ENCODE results near the gene BARHL1. TPM values are rescaled to one million over a fixed set of nuclear protein-coding genes. Genes with fewer than 3 reads are reported as not detected.

The BARHL1 gene
- total RNA-seq, 1 experiment from 2014 or later: 0.15 TPM

DNA sequence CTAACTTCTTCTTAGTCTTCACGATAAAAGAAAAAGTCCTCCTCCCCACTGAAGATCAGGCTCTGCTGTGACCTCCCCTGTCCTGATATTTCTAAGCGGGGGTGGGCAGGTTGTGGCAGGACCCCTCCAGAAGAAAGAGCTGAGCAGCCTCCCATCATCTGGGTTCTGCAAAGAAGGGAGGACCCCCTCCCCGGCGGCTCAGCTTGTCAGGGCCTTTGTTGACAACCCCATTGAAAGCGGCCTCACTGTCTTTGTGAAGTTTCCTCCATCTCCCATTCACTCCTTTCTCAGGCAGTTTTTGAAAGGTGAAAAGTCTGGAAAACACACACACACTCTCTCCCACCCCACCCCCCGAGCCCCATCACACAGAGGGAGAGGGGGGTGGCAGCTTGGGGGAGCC lies 26.2 kb upstream of the BARHL1 start:
- no peak for DNase-seq (ENCODE audit: low spot score)
- Mint-ChIP-seq H3K27me3 (ENCODE audit: low read depth) (no peaks in the 10 kb centered on the region), H3K9me3 (peaks cover 14% of the 10 kb centered on the region), H3K36me3 (peaks cover 9% of the 10 kb centered on the region), H3K27ac (no peak overlapping the region), H3K4me3 (no peak overlapping the region), H3K4me1 (peaks cover 7% of the 10 kb centered on the region)
- no peak for ATAC-seq
- TF ChIP-seq FOXP1 (CRISPR knock-in tag; IDR thresholded peaks at IDR 0.05; ENCODE audit: borderline replicate concordance) (no peak), JAZF1 (CRISPR knock-in tag; IDR thresholded peaks at IDR 0.05) (no peak), ZMAT4 (CRISPR knock-in tag; IDR thresholded peaks at IDR 0.05) (no peak)
- TF ChIP-seq, protein P1, sequence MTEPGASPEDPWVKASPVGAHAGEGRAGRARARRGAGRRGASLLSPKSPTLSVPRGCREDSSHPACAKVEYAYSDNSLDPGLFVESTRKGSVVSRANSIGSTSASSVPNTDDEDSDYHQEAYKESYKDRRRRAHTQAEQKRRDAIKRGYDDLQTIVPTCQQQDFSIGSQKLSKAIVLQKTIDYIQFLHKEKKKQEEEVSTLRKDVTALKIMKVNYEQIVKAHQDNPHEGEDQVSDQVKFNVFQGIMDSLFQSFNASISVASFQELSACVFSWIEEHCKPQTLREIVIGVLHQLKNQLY (CRISPR knock-in tag; IDR thresholded peaks at IDR 0.05): no peak
- ChIA-PET CTCF (interaction anchor here (1.3 to 1.7 kb wide), 3 partner anchors 9 to 142 kb away, joined by 3 to 8 read pairs (median 4); no protein-coding TSS in a partner anchor), POLR2A (no interaction called here)

GRCh38 chr9:132556714-132557113 lies 25.7 kb upstream of the BARHL1 start:
- no peak for DNase-seq (ENCODE audit: low spot score)
- ChIA-PET POLR2A (no interaction called here), CTCF (interaction anchor here (1.3 to 1.7 kb wide), 4 partner anchors 10 to 142 kb away, joined by 3 to 8 read pairs (median 6); no protein-coding TSS in a partner anchor)
- no peak for ATAC-seq
- Mint-ChIP-seq H3K4me1 (peaks cover 7% of the 10 kb centered on the region), H3K27ac (no peak overlapping the region), H3K36me3 (peaks cover 9% of the 10 kb centered on the region), H3K27me3 (ENCODE audit: low read depth) (no peaks in the 10 kb centered on the region), H3K4me3 (no peak overlapping the region), H3K9me3 (peaks cover 14% of the 10 kb centered on the region)
- TF ChIP-seq ZNF232 (CRISPR knock-in tag; IDR thresholded peaks at IDR 0.05) (no peak), FOXJ3 (CRISPR knock-in tag; IDR thresholded peaks at IDR 0.05; ENCODE audit: borderline replicate concordance) (no peak), USF2 (CRISPR knock-in tag; IDR thresholded peaks at IDR 0.05) (no peak), CREB1 (CRISPR knock-in tag; IDR thresholded peaks at IDR 0.05) (no peak), NFATC4 (CRISPR knock-in tag; IDR thresholded peaks at IDR 0.05) (no peak), NR3C1 (CRISPR knock-in tag; conservative IDR thresholded peaks at IDR 0.05; ENCODE audit: low read depth) (no peak), ETV6 (CRISPR knock-in tag; IDR thresholded peaks at IDR 0.05) (no peak), ZBTB21 (CRISPR knock-in tag; IDR thresholded peaks at IDR 0.05; ENCODE audit: borderline replicate concordance) (no peak)

DNA sequence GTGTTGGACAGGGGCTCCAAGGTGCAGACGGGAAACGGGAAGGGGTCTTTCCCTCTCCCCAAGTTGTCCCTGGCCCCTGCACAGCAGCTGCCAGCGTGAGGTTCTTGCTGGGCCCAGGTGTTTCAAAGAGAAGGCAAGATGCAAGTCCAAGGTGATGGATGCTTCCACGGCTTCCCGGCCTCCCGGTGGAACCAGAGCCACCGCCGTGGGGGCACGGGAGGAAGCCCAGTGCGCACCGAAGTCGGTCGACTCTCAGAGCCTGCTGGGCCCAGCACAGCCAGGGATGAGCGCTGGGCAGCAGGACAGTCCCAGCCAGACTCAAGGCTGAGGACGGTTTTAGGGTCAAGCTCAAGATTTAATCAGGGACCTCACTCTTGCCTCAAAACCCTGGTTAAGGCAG lies 25.2 kb upstream of the BARHL1 start:
- H3K4me3 Mint-ChIP-seq: no peak overlapping the region
- H3K27ac Mint-ChIP-seq: no peak overlapping the region
- H3K36me3 Mint-ChIP-seq: peaks cover 9% of the 10 kb centered on the region
- DNase-seq (ENCODE audit: low spot score): no peak
- POLR2A ChIA-PET: no interaction called here
- TF ChIP-seq ZBTB21 (CRISPR knock-in tag; IDR thresholded peaks at IDR 0.05; ENCODE audit: borderline replicate concordance) (no peak), RORB (CRISPR knock-in tag; IDR thresholded peaks at IDR 0.05) (no peak)
- H3K4me1 Mint-ChIP-seq: peaks cover 7% of the 10 kb centered on the region
- no peak for ATAC-seq
- no peaks in the 10 kb centered on the region for H3K27me3 Mint-ChIP-seq (ENCODE audit: low read depth)
- H3K9me3 Mint-ChIP-seq: peaks cover 14% of the 10 kb centered on the region
- CTCF ChIA-PET: interaction anchor here (1.3 to 1.6 kb wide), 3 partner anchors 10 to 142 kb away, joined by 3 to 8 read pairs (median 4); no protein-coding TSS in a partner anchor

DNA sequence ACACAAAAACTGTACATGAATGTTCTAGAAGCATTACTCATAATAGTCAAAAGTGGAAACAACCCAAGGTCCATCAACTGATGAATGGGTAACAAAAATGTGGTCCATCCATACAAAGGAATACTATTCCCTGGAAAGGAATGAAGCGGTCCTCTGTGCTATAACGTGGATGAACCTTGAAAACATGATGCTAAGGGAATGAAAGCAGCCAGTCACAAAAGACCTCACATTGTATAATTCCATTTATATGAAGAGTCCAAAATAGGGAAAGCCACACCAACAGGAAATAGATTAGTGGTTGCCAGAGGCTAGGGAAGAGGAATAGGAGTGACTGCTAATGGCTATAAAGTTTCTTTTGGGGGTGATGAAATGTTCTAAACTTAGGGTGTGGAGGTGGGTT lies 22.7 kb upstream of the BARHL1 start:
- CTCF ChIA-PET: interaction anchor here (0.8 to 9.5 kb wide), 4 partner anchors 13 to 318 kb away, joined by 3 to 63 read pairs (median 4); partner anchors contain the start of gene CFAP77
- peaks cover 12% of the 10 kb centered on the region for H3K4me1 Mint-ChIP-seq
- ATAC-seq (no peak), DNase-seq (ENCODE audit: low spot score) (no peak)
- H3K27ac Mint-ChIP-seq: no peak overlapping the region
- no peaks in the 10 kb centered on the region for H3K27me3 Mint-ChIP-seq (ENCODE audit: low read depth)
- H3K9me3 Mint-ChIP-seq: peaks cover 14% of the 10 kb centered on the region
- peaks cover 9% of the 10 kb centered on the region for H3K36me3 Mint-ChIP-seq
- POLR2A ChIA-PET: no interaction called here
- H3K4me3 Mint-ChIP-seq: no peak overlapping the region
- TF ChIP-seq SP1 (CRISPR knock-in tag; conservative IDR thresholded peaks at IDR 0.05) (no peak), MXD4 (CRISPR knock-in tag; IDR thresholded peaks at IDR 0.05; ENCODE audit: borderline replicate concordance) (no peak), KAT7 (CRISPR knock-in tag; IDR thresholded peaks at IDR 0.05; ENCODE audit: borderline replicate concordance) (no peak), ZNF317 (CRISPR knock-in tag; IDR thresholded peaks at IDR 0.05; ENCODE audit: borderline replicate concordance, low read depth) (no peak), JUN (CRISPR knock-in tag; IDR thresholded peaks at IDR 0.05) (no peak), NFE2L1 (CRISPR knock-in tag; IDR thresholded peaks at IDR 0.05) (no peak)
- TF ChIP-seq, protein P2, sequence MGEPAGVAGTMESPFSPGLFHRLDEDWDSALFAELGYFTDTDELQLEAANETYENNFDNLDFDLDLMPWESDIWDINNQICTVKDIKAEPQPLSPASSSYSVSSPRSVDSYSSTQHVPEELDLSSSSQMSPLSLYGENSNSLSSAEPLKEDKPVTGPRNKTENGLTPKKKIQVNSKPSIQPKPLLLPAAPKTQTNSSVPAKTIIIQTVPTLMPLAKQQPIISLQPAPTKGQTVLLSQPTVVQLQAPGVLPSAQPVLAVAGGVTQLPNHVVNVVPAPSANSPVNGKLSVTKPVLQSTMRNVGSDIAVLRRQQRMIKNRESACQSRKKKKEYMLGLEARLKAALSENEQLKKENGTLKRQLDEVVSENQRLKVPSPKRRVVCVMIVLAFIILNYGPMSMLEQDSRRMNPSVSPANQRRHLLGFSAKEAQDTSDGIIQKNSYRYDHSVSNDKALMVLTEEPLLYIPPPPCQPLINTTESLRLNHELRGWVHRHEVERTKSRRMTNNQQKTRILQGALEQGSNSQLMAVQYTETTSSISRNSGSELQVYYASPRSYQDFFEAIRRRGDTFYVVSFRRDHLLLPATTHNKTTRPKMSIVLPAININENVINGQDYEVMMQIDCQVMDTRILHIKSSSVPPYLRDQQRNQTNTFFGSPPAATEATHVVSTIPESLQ (CRISPR knock-in tag; IDR thresholded peaks at IDR 0.05): no peak
- TF ChIP-seq, protein P3, sequence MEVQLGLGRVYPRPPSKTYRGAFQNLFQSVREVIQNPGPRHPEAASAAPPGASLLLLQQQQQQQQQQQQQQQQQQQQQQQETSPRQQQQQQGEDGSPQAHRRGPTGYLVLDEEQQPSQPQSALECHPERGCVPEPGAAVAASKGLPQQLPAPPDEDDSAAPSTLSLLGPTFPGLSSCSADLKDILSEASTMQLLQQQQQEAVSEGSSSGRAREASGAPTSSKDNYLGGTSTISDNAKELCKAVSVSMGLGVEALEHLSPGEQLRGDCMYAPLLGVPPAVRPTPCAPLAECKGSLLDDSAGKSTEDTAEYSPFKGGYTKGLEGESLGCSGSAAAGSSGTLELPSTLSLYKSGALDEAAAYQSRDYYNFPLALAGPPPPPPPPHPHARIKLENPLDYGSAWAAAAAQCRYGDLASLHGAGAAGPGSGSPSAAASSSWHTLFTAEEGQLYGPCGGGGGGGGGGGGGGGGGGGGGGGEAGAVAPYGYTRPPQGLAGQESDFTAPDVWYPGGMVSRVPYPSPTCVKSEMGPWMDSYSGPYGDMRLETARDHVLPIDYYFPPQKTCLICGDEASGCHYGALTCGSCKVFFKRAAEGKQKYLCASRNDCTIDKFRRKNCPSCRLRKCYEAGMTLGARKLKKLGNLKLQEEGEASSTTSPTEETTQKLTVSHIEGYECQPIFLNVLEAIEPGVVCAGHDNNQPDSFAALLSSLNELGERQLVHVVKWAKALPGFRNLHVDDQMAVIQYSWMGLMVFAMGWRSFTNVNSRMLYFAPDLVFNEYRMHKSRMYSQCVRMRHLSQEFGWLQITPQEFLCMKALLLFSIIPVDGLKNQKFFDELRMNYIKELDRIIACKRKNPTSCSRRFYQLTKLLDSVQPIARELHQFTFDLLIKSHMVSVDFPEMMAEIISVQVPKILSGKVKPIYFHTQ (CRISPR knock-in tag; IDR thresholded peaks at IDR 0.05): no peak
- TF ChIP-seq, protein P4, sequence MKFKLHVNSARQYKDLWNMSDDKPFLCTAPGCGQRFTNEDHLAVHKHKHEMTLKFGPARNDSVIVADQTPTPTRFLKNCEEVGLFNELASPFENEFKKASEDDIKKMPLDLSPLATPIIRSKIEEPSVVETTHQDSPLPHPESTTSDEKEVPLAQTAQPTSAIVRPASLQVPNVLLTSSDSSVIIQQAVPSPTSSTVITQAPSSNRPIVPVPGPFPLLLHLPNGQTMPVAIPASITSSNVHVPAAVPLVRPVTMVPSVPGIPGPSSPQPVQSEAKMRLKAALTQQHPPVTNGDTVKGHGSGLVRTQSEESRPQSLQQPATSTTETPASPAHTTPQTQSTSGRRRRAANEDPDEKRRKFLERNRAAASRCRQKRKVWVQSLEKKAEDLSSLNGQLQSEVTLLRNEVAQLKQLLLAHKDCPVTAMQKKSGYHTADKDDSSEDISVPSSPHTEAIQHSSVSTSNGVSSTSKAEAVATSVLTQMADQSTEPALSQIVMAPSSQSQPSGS (CRISPR knock-in tag; IDR thresholded peaks at IDR 0.05; ENCODE audit: borderline replicate concordance, low read depth): no peak

Data from WTC11 (cell line).